ENCODE data around the gene SUSD5.
"Not testable (repeated sequence)": the region's sequence is repeated elsewhere in the genome, so short reads cannot be mapped to it uniquely, and the experiment has no call there.

Gene SUSD5

GRCh38 chr3:33111581-33111980 is 107.0 kb downstream of the SUSD5 start:
- FAIRE-seq = no peak

- FAIRE-seq = not testable (repeated sequence)
Observed at GRCh38 chr3:33106854-33107253, 111.8 kb downstream of the SUSD5 start.

GRCh38 chr3:33105341-33105948 is 113.2 kb downstream of the SUSD5 start:
- no peak for FAIRE-seq

DNA sequence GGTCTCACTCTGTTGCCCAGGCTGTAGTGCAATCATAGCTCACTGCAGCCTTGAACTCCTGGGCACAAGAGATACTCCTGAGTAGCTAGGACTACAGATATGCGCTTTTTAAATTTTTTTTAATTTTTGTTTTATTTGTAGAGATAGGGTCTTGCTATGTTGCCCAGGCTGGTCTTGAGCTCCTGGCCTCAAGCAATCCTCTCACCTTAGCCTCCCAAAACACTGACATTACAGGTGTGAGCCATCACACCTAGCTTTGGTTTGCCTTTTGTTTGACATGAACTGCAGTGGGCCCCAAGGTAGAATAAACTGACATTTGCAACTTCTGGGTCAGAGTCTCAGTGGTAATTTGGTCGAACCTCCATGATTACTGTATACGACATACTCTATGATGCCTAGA is 113.8 kb downstream of the SUSD5 start:
- FAIRE-seq = no peak

DNA sequence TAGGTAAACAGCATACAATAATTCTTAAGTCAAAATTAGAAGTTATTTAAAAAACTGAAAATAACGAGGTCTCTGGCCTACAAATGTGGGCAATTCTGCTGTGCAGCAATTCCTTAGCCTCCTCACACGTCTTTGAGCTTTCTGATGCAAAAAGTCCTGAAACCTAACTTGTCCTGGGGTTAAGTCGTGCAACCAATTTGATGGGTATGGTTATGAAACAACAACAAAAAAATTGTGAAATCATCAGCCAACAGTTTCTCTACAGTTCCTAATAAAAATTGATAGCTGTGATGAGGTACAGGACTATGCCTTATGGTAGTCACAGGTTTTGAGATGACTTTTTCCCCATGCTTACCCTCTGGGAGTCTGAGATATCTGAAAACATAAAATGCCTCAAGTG is 115.1 kb downstream of the SUSD5 start:
- no peak for FAIRE-seq

DNA sequence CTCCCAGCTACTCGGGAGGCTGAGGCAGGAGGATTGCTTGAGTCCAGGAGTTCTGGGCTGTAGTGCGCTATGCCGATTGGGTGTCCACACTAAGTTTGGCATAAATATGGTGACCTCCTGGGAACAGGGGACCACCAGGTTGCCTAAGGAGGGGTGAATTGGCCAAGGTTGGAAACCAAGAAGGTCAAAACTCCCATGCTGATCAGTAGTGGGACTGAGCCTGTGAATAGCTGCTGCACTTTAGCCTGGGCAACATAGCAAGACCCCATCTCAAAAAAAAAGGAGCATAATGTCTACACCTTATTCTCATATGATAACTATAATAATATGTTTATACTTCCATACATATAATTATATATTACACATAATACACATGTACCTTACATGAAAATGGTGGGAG is 115.6 kb downstream of the SUSD5 start:
- no peak for FAIRE-seq

DNA sequence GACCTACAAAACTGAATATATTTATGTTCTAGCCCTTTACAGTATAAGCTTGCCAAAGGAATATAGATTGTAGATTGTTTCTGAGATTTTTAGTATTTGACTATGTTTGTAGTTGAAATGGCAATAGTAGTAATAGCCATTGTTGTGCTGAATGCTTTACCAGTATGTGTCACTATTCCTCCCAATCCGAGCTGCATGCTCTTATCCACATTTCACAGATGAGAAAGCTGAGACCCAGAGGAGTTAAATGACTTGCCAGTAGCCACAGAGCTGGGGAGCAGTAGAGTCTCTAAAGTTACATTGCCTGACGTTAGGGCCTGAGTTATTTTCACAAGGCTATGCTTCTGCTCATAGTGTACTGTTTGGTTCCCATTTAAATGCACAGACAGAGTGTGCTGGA is 118.4 kb downstream of the SUSD5 start:
- no peak for FAIRE-seq

Data from G401.6 (cell line).